CD4-positive, alpha-beta T cell treated with Interleukin-15 for 1 hour (primary cell): ENCODE results near the gene KIF13A.
"Not testable (repeated sequence)": the region's sequence is repeated elsewhere in the genome, so short reads cannot be mapped to it uniquely, and the experiment has no call there.

Experiments used
- DNase-seq: peaks from one replicate; pipeline ENCODE4 v3.0.0-alpha.2; 2020

Gene KIF13A

GRCh38 chr6:17998003-17998402 lies 10.6 kb upstream of the KIF13A start:
- no peak for DNase-seq

- DNase-seq = no peak
Measured at GRCh38 chr6:17995414-17995813, 8.0 kb upstream of the KIF13A start.

GRCh38 chr6:17994019-17994418 lies 6.6 kb upstream of the KIF13A start:
- no peak for DNase-seq

GRCh38 chr6:17988422-17988944 lies 1.0 kb upstream of the KIF13A start:
- DNase-seq = no peak

GRCh38 chr6:17987697-17988421 lies 424 bp upstream of the KIF13A start:
- peak; percentile 53 for DNase-seq

GRCh38 chr6:17986656-17987446 lies 584 bp downstream of the KIF13A start:
- peak; percentile 34 for DNase-seq

- DNase-seq = no peak
Measured at GRCh38 chr6:17985934-17986655, 1.3 kb downstream of the KIF13A start.

- no peak for DNase-seq
Measured at GRCh38 chr6:17984812-17985670, 2.4 kb downstream of the KIF13A start.

GRCh38 chr6:17984399-17984798 lies 3.0 kb downstream of the KIF13A start:
- no peak for DNase-seq

- DNase-seq = no peak
Measured at GRCh38 chr6:17983730-17984129, 3.7 kb downstream of the KIF13A start.

GRCh38 chr6:17980329-17980728 lies 7.1 kb downstream of the KIF13A start:
- no peak for DNase-seq

- no peak for DNase-seq
Measured at GRCh38 chr6:17979479-17979878, 8.0 kb downstream of the KIF13A start.

GRCh38 chr6:17976258-17976657 lies 11.2 kb downstream of the KIF13A start:
- not testable (repeated sequence) for DNase-seq

GRCh38 chr6:17974570-17975368 lies 12.7 kb downstream of the KIF13A start:
- DNase-seq = no peak

GRCh38 chr6:17972978-17973622 lies 14.3 kb downstream of the KIF13A start:
- no peak for DNase-seq

GRCh38 chr6:17972074-17972952 lies 15.1 kb downstream of the KIF13A start:
- DNase-seq = no peak

GRCh38 chr6:17971128-17972073 lies 16.0 kb downstream of the KIF13A start:
- DNase-seq = no peak

- no peak for DNase-seq
Measured at GRCh38 chr6:17968876-17969275, 18.6 kb downstream of the KIF13A start.
